Measurements from ENCODE around the gene INHBB. TPM values are rescaled to one million over a fixed set of nuclear protein-coding genes. Genes with fewer than 3 reads are reported as not detected.
A peak's percentile ranks its signal among the peaks of the same experiment; 100 is the strongest.

The INHBB gene
- total and polyA plus RNA-seq, 2 of the 4 experiments (the other 2 are of a cell fraction): 0.18 to 0.92 TPM

DNA sequence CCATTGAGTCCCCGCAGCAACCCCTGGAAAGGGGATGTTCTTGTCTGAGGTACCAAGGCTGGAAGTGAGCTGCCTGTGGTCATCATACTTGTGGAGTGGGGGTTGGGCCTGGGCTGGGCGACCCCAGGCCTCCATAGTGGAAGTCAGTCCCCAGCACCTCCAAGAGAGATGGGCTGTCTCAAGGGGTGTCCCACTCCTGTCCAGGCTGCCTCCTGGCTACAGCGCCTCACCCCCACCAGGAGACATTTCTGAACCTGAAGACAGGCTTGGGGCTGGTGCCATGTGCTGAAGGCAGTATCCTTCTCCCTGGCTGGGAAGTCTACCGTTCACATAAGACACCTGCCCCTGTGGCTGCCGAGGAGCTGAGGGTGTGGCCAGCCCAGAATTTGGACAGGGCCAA, 28.9 kb downstream of the INHBB start:
- Histone ChIP-seq H3K79me1 (ENCODE audit: low read depth in 1 of 2, low read length in 2 of 2) (no peaks in the 10 kb centered on the region), H3K27me3 (ENCODE audit: control insufficient read depth, insufficient read depth, low read length) (peaks cover 76% of the 10 kb centered on the region), H2BK15ac (ENCODE audit: low read depth, low read length) (no peak overlapping the region), H3K9me1 (ENCODE audit: insufficient read depth, low read length) (peaks cover 3% of the 10 kb centered on the region; the same call in 1 of the 2 replicates), H3K9me3 (ENCODE audit: control insufficient read depth, insufficient read depth, low read length) (no peaks in the 10 kb centered on the region), H2AK5ac (ENCODE audit: low read depth, low read length) (no peak overlapping the region), H4K20me1 (ENCODE audit: insufficient read depth, low read length) (no peaks in the 10 kb centered on the region; the same call in none of the 2 replicates), H3K23ac (ENCODE audit: low read depth, low read length) (no peak overlapping the region), H3K36me3 (ENCODE audit: control insufficient read depth, insufficient read depth, low read length) (no peaks in the 10 kb centered on the region), H3K56ac (ENCODE audit: extremely low read depth, insufficient read depth, low read length) (no peak overlapping the region), H3K9ac (ENCODE audit: low read depth, low read length) (no peak overlapping the region), H2BK5ac (ENCODE audit: low read depth, low read length, poor library complexity, severe bottlenecking) (no peak overlapping the region), H4K91ac (ENCODE audit: insufficient read depth, low read depth, low read length) (no peak overlapping the region), H2BK120ac (ENCODE audit: low read depth, low read length) (no peak overlapping the region), H2BK20ac (ENCODE audit: low read depth, low read length) (no peak overlapping the region), H3K4me2 (ENCODE audit: low read depth, low read length) (no peak overlapping the region), H3K4me1 (ENCODE audit: control insufficient read depth, insufficient read depth, low read length) (no peaks in the 10 kb centered on the region), H2AK9ac (replicated peaks; ENCODE audit: low read depth, low read length, poor library complexity) (peak overlapping the region; percentile 50), H3K4me3 (ENCODE audit: insufficient read depth, low read depth, low read length) (no peak overlapping the region), H3K14ac (replicated peaks; ENCODE audit: low read depth, low read length) (no peak overlapping the region), H4K8ac (ENCODE audit: low read depth in 2 of 2, low read length in 2 of 2) (no peak overlapping the region), H2AFZ (replicated peaks; ENCODE audit: low read length, poor library complexity) (no peak overlapping the region), H3K4ac (ENCODE audit: low read depth, low read length) (no peak overlapping the region), H3K18ac (ENCODE audit: low read depth, low read length) (no peak overlapping the region), H4K5ac (ENCODE audit: low read depth, low read length) (no peak overlapping the region), H3K27ac (ENCODE audit: insufficient read depth, low read length) (no peak overlapping the region)
- ChIA-PET CTCF (no interaction called here), POLR2A (ENCODE audit: unreplicated experiment) (no interaction called here)
- 83% methylated on average over 1 of the region's 5 CpGs; no CpG with 5 or more reads in 1 of the 2 experiments for WGBS, 2 experiments (ENCODE audit: extremely low coverage in 2 of 2, insufficient read length in 1 of 2)
- in situ Hi-C loops (cut with MboI; ENCODE audit: low sequenced_read_pairs): no loop called here
- intact Hi-C loops (cut with micrococcal nuclease): no loop called here
- TF ChIP-seq MXI1 (IDR thresholded peaks at IDR 0.05; ENCODE audit: borderline replicate concordance, low read depth, low read length) (no peak), POLR2A (IDR thresholded peaks at IDR 0.05; ENCODE audit: low read depth, low read length) (no peak), MAZ (IDR thresholded peaks at IDR 0.05; ENCODE audit: borderline replicate concordance, low read depth, low read length) (no peak), SMC3 (IDR thresholded peaks at IDR 0.05; ENCODE audit: low read depth, low read length) (no peak), CHD1 (IDR thresholded peaks at IDR 0.05; ENCODE audit: low read depth, low read length) (no peak), RAD21 (IDR thresholded peaks at IDR 0.05; ENCODE audit: low read length) (no peak), CEBPB (IDR thresholded peaks at IDR 0.05; ENCODE audit: low read depth, low read length) (no peak), BHLHE40 (IDR thresholded peaks at IDR 0.05; ENCODE audit: low read depth, low read length) (no peak), NFE2L2 (IDR thresholded peaks at IDR 0.05; ENCODE audit: low read depth, low read length) (no peak), RCOR1 (IDR thresholded peaks at IDR 0.05; ENCODE audit: insufficient replicate concordance, low read length) (no peak), FOS (IDR thresholded peaks at IDR 0.05; ENCODE audit: low read depth, low read length) (no peak), RFX5 (IDR thresholded peaks at IDR 0.05; ENCODE audit: low read depth, low read length) (no peak), MAFK (IDR thresholded peaks at IDR 0.05; ENCODE audit: low read depth, low read length) (no peak)
- TF ChIP-seq, protein P1, sequence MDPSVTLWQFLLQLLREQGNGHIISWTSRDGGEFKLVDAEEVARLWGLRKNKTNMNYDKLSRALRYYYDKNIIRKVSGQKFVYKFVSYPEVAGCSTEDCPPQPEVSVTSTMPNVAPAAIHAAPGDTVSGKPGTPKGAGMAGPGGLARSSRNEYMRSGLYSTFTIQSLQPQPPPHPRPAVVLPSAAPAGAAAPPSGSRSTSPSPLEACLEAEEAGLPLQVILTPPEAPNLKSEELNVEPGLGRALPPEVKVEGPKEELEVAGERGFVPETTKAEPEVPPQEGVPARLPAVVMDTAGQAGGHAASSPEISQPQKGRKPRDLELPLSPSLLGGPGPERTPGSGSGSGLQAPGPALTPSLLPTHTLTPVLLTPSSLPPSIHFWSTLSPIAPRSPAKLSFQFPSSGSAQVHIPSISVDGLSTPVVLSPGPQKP (IDR thresholded peaks at IDR 0.05; ENCODE audit: borderline replicate concordance, low read depth, low read length): no peak
- TF ChIP-seq, protein P2, sequence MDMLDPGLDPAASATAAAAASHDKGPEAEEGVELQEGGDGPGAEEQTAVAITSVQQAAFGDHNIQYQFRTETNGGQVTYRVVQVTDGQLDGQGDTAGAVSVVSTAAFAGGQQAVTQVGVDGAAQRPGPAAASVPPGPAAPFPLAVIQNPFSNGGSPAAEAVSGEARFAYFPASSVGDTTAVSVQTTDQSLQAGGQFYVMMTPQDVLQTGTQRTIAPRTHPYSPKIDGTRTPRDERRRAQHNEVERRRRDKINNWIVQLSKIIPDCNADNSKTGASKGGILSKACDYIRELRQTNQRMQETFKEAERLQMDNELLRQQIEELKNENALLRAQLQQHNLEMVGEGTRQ (IDR thresholded peaks at IDR 0.05; ENCODE audit: low read depth, low read length): no peak
- TF ChIP-seq, protein P3, sequence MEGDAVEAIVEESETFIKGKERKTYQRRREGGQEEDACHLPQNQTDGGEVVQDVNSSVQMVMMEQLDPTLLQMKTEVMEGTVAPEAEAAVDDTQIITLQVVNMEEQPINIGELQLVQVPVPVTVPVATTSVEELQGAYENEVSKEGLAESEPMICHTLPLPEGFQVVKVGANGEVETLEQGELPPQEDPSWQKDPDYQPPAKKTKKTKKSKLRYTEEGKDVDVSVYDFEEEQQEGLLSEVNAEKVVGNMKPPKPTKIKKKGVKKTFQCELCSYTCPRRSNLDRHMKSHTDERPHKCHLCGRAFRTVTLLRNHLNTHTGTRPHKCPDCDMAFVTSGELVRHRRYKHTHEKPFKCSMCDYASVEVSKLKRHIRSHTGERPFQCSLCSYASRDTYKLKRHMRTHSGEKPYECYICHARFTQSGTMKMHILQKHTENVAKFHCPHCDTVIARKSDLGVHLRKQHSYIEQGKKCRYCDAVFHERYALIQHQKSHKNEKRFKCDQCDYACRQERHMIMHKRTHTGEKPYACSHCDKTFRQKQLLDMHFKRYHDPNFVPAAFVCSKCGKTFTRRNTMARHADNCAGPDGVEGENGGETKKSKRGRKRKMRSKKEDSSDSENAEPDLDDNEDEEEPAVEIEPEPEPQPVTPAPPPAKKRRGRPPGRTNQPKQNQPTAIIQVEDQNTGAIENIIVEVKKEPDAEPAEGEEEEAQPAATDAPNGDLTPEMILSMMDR (conservative IDR thresholded peaks at IDR 0.05; ENCODE audit: low read depth, low read length): no peak
- no peak for DNase-seq
- dilution Hi-C loops (cut with HindIII; ENCODE audit: low sequenced_read_pairs, unreplicated experiment): no loop called here
- ATAC-seq (ENCODE audit: low read depth): no peak
- no TSS peak for BruUV-seq (replicated peaks)

Measured in IMR-90 (cell line).